Kidney epithelial cell (primary cell): ENCODE measurements around the gene ZNF232. TPM values are rescaled to one million over a fixed set of nuclear protein-coding genes. Genes with fewer than 3 reads are reported as not detected.
"Not testable (repeated sequence)": the region's sequence is repeated elsewhere in the genome, so short reads cannot be mapped to it uniquely, and the experiment has no call there.

Source experiments
- DNase-seq: peaks from one replicate; pipeline ENCODE4 v3.0.0-alpha.2; 2010; ENCODE audit warnings: low read depth
- H3K27me3 ChIP-seq: 2 replicates; pipeline ENCODE4 v1.6.0; 2011; ENCODE audit warnings: low read length; ENCODE audit not compliant: control insufficient read depth, insufficient read depth
- H3K36me3 ChIP-seq: 2 replicates; pipeline ENCODE4 v1.5.1; 2011; ENCODE audit warnings: low read length; ENCODE audit not compliant: control insufficient read depth, insufficient read depth
- H3K4me3 ChIP-seq: 2 replicates; pipeline ENCODE4 v1.5.1; 2011; ENCODE audit warnings: low read depth, mild to moderate bottlenecking, control low read depth, low read length
- total RNA-seq: library from RNA; depleted of rRNA; stranded (reverse); fragments of >200 nt; gene quantifications from 2 replicates; pipeline ENCODE4 v1.2.3, GENCODE V29; 2015
- TF ChIP-seq, protein P1 (sequence below): IDR thresholded peaks from 2 replicates; pipeline ENCODE4 v1.5.1; 2011; ENCODE audit warnings: mild to moderate bottlenecking, moderate library complexity, low read length, control low read depth, inconsistent platforms; ENCODE audit not compliant: insufficient read depth, poor library complexity, severe bottlenecking

ZNF232 gene
- total RNA-seq, 1 donor from 2014 or later, result 19.6 TPM

- Histone ChIP-seq H3K36me3 (no peaks in the 10 kb centered on the region), H3K27me3 (no peaks in the 10 kb centered on the region), H3K4me3 (no peak overlapping the region)
- TF ChIP-seq, protein P1, sequence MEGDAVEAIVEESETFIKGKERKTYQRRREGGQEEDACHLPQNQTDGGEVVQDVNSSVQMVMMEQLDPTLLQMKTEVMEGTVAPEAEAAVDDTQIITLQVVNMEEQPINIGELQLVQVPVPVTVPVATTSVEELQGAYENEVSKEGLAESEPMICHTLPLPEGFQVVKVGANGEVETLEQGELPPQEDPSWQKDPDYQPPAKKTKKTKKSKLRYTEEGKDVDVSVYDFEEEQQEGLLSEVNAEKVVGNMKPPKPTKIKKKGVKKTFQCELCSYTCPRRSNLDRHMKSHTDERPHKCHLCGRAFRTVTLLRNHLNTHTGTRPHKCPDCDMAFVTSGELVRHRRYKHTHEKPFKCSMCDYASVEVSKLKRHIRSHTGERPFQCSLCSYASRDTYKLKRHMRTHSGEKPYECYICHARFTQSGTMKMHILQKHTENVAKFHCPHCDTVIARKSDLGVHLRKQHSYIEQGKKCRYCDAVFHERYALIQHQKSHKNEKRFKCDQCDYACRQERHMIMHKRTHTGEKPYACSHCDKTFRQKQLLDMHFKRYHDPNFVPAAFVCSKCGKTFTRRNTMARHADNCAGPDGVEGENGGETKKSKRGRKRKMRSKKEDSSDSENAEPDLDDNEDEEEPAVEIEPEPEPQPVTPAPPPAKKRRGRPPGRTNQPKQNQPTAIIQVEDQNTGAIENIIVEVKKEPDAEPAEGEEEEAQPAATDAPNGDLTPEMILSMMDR, result no peak
- no peak for DNase-seq
These were observed 24.3 kb upstream of the ZNF232 start for GRCh38 chr17:5135726-5136579.

- H3K27me3 ChIP-seq, H3K4me3 ChIP-seq, DNase-seq, H3K36me3 ChIP-seq: not testable (repeated sequence)
These were observed 23.5 kb upstream of the ZNF232 start for GRCh38 chr17:5135131-5135712.

GRCh38 chr17:5134571-5134970 is 22.9 kb upstream of the ZNF232 start:
- H3K36me3 ChIP-seq, H3K4me3 ChIP-seq, DNase-seq, H3K27me3 ChIP-seq: not testable (repeated sequence)

DNA sequence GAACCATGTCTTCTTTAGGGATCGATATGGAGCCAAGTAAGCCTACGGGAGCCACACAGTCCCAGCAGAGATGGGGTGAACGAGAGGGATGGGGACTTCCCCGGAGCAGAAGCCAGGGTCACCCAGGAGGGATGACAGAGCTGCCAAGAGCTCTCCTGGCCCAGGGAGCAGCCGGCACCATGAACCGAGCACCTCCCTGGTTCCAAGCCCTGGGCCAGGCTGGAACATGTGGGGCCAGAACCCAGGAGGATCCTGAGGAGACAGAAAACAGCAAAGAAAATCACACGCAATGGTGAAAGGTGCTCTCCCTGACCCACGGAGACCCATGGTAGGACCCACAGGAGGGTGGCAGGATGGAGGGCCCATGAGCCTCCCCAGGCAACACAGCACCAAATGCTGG is 22.3 kb upstream of the ZNF232 start:
- not testable (repeated sequence) for DNase-seq, H3K4me3 ChIP-seq, H3K27me3 ChIP-seq

DNA sequence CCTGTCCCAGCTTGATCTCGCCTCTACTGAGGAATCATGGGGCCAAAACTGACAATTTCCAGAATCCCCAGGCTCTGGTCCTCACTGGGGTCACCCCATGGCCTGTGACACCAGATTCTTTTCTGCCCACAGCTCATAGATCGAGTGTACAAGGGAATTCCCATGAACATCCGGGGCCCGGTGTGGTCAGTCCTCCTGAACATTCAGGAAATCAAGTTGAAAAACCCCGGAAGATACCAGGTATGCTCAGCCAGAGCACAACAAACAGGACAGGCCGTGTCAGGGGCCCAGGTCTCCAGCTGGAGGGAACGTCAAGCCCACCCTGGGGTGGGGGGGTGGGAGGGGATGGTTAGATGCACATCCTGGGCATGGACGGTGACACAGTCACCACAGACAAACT is 21.6 kb upstream of the ZNF232 start:
- no peak for DNase-seq
- Histone ChIP-seq H3K27me3 (no peaks in the 10 kb centered on the region), H3K36me3 (no peaks in the 10 kb centered on the region), H3K4me3 (no peak overlapping the region)
- TF ChIP-seq, protein P1, result no peak

More for the DNA sequence above, 22.3 kb upstream of the ZNF232 start:
- not testable (repeated sequence) for H3K36me3 ChIP-seq

DNA sequence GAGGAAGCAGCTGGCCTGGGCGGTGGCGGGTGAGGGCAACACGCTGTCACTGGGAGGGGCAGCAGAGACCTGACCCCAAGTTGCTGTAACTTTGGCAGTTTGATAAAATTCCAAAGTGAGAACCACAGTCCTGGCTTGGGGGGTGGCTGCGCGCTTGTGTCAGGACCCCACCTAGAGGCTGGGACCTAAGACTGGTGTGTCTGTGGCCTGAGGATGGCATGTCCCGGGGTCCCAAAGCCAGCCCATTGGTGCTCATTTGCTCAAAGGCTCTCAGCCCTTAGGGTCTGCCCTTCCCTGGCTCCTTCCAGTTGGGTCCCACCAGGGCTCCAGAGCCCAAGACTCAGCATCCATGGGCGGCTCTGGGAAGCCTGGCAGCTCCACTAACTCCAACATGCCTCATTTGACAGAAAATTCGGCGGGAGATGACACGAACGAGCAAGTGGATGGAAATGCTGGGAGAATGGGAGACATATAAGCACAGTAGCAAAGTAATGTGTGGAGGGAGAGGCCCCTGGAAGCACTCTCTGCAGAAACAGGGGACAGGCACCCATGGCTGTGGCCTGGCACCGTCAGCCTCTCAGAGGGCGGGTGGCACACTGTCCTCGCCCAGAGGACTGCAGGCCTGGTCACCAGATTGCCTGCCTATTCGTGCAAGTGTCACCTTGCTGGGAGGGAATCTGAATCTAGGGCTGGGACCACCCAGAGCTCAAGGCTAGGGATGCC is 21.0 kb upstream of the ZNF232 start:
- not testable (repeated sequence) for H3K4me3 ChIP-seq, DNase-seq, H3K27me3 ChIP-seq

GRCh38 chr17:5131799-5132502 is 20.3 kb upstream of the ZNF232 start:
- not testable (repeated sequence) for DNase-seq, H3K27me3 ChIP-seq, H3K36me3 ChIP-seq, H3K4me3 ChIP-seq

More for the DNA sequence above, 21.0 kb upstream of the ZNF232 start:
- not testable (repeated sequence) for H3K36me3 ChIP-seq

DNA sequence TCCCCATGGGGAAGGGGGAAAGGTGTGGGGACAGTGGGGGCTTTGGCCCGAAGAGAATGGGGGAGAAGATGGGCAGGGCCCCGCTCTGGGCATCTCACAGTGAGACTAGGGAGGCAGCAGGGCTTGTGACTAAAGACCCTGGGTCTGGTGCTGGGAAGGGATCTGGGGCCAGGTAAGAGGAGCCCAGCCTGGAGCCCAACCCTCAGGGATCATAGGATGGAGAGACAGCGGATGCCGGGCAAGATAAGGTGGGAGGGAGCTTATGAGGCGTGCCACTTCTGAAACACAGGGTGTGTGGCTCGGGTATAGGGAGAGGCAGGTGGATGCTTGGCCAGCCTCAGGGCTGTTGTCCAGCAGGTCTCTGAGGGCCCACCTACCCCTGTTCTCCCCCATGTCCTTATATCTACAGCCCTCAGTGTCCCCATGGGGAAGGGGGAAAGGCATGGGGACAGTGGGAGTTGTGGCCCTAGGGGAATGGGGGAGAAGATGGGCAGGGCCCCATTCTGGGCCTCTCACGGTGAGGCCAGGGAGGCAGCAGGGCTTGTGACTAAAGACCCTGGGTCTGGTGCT is 19.6 kb upstream of the ZNF232 start:
- no peak for DNase-seq
- TF ChIP-seq, protein P1, result no peak
- no peaks in the 10 kb centered on the region for H3K27me3 ChIP-seq
- H3K4me3 ChIP-seq, result no peak overlapping the region
- H3K36me3 ChIP-seq, result no peaks in the 10 kb centered on the region

GRCh38 chr17:5130687-5131086 is 19.0 kb upstream of the ZNF232 start:
- not testable (repeated sequence) for H3K27me3 ChIP-seq, H3K36me3 ChIP-seq, DNase-seq, H3K4me3 ChIP-seq

DNA sequence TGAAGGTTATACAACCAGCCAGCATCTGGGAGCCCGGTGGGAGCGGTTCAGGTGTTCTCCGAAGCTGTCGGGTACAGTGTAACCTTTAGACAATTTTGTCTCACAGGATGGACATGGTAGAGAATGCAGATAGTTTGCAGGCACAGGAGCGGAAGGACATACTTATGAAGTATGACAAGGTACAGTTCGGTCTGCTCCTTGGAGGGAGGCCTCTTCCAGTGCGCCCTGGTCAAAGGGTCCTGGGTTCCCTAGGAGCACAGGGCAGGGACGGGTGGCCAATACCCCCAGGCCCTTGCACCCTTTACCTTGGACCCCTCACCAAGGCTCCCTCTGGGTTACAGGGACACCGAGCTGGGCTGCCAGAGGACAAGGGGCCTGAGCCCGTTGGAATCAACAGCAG is 18.6 kb upstream of the ZNF232 start:
- H3K4me3 ChIP-seq, H3K27me3 ChIP-seq, DNase-seq, H3K36me3 ChIP-seq: not testable (repeated sequence)
